Calu3 (cell line): ENCODE data around the gene PACSIN3. TPM values are rescaled to one million over a fixed set of nuclear protein-coding genes. Genes with fewer than 3 reads are reported as not detected.

ENCODE experiments used
- BruUV-seq: library from RNA; stranded (reverse); fragments of 400-500 nt; replicated peaks from 2 replicates; lab custom pipeline; 2021; lab: Mats Ljungman, UMichigan
- CTCF ChIA-PET: fragments of 300-600 bp; sonication (Branson Sonifier 250); formaldehyde crosslinking; loops from one replicate; lab custom pipeline; 2022; ENCODE audit warnings: antibody characterized with exemption; lab: Charles Lee
- DNase-seq: peaks from one replicate; pipeline ENCODE4 v3.0.0; 2022
- H3K27ac Mint-ChIP-seq: one replicate; pipeline ENCODE4 v1.8.0; 2022; ENCODE audit warnings: mixed read lengths; ENCODE audit not compliant: unreplicated experiment
- H3K27me3 Mint-ChIP-seq: one replicate; pipeline ENCODE4 v1.8.0; 2022; ENCODE audit warnings: mixed read lengths; ENCODE audit not compliant: unreplicated experiment
- H3K36me3 Mint-ChIP-seq: one replicate; pipeline ENCODE4 v1.8.0; 2022; ENCODE audit warnings: mild to moderate bottlenecking, moderate library complexity, mixed read lengths; ENCODE audit not compliant: insufficient read depth, unreplicated experiment
- H3K4me1 Mint-ChIP-seq: one replicate; pipeline ENCODE4 v1.8.0; 2022; ENCODE audit warnings: mild to moderate bottlenecking, low read depth, mixed read lengths; ENCODE audit not compliant: unreplicated experiment
- H3K4me3 Mint-ChIP-seq: one replicate; pipeline ENCODE4 v1.8.0; 2022; ENCODE audit warnings: mild to moderate bottlenecking, low read depth, moderate library complexity, mixed read lengths; ENCODE audit not compliant: unreplicated experiment
- H3K9me3 Mint-ChIP-seq: one replicate; pipeline ENCODE4 v1.8.0; 2022; ENCODE audit warnings: low read depth, mixed read lengths; ENCODE audit not compliant: unreplicated experiment
- intact Hi-C: fragments of 100-400 bp; cut with micrococcal nuclease; formaldehyde crosslinking; loops from one replicate; pipeline ENCODE4 v1.10.0; 2022; ENCODE audit not compliant: unreplicated experiment
- total RNA-seq: library from RNA; stranded (reverse); gene quantifications from 2 replicates; pipeline ENCODE4 v1.2.3, GENCODE V29; 2022
- TF ChIP-seq, protein P1 (sequence below): fragments of 200-600 bp; IDR thresholded peaks from one replicate; pipeline ENCODE4 v1.8.0; 2022; ENCODE audit warnings: antibody characterized with exemption; ENCODE audit not compliant: unreplicated experiment

Gene PACSIN3
- total RNA-seq, 1 experiment from 2014 or later, result 26.5 TPM

GRCh38 chr11:47161134-47161854 lies 24.9 kb downstream of the PACSIN3 start:
- BruUV-seq, result no TSS peak
- intact Hi-C loops, result loop anchor here (1.0 kb wide), 1 partner anchor 272 kb away; no protein-coding TSS in a partner anchor
- H3K36me3 Mint-ChIP-seq, result peaks cover 53% of the 10 kb centered on the region
- TF ChIP-seq, protein P1, sequence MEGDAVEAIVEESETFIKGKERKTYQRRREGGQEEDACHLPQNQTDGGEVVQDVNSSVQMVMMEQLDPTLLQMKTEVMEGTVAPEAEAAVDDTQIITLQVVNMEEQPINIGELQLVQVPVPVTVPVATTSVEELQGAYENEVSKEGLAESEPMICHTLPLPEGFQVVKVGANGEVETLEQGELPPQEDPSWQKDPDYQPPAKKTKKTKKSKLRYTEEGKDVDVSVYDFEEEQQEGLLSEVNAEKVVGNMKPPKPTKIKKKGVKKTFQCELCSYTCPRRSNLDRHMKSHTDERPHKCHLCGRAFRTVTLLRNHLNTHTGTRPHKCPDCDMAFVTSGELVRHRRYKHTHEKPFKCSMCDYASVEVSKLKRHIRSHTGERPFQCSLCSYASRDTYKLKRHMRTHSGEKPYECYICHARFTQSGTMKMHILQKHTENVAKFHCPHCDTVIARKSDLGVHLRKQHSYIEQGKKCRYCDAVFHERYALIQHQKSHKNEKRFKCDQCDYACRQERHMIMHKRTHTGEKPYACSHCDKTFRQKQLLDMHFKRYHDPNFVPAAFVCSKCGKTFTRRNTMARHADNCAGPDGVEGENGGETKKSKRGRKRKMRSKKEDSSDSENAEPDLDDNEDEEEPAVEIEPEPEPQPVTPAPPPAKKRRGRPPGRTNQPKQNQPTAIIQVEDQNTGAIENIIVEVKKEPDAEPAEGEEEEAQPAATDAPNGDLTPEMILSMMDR, result peak; percentile 79
- DNase-seq, result peak; percentile 73
- no peaks in the 10 kb centered on the region for H3K9me3 Mint-ChIP-seq
- H3K27me3 Mint-ChIP-seq, result no peaks in the 10 kb centered on the region
- no peaks in the 10 kb centered on the region for H3K4me1 Mint-ChIP-seq
- no peak overlapping the region for H3K4me3 Mint-ChIP-seq
- H3K27ac Mint-ChIP-seq, result peak overlapping the region; percentile 23
- CTCF ChIA-PET, result no interaction called here

DNA sequence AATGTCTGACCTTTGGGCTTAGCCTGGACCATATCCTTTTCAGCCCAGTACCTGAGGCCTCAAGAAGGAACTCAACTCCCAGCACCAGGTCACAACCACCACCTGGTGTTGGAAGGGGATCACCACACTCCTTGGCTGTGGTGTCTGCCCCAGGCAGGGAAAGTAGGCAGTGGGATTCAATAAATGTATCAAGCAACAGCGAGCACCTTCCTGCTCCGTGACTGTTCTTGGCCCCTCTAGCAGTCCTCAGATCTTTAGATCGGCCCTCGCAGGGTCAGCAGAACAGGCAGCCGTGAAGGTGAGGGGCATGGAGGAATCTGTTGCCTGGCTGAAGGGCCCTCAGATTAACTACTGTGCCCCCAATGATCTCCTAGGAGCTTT lies 25.5 kb downstream of the PACSIN3 start:
- CTCF ChIA-PET, result no interaction called here

GRCh38 chr11:47158242-47158641 lies 28.0 kb downstream of the PACSIN3 start:
- Mint-ChIP-seq H3K27me3 (no peaks in the 10 kb centered on the region), H3K36me3 (peaks cover 32% of the 10 kb centered on the region), H3K27ac (peak overlapping the region; percentile 3), H3K9me3 (no peaks in the 10 kb centered on the region), H3K4me1 (no peaks in the 10 kb centered on the region), H3K4me3 (no peak overlapping the region)
- intact Hi-C loops, result no loop called here
- no peak for DNase-seq
- TF ChIP-seq, protein P1, result no peak
- BruUV-seq, result no TSS peak
- CTCF ChIA-PET, result no interaction called here

More for the DNA sequence above, 25.5 kb downstream of the PACSIN3 start:
- intact Hi-C loops, result loop anchor here (1.0 kb wide), 1 partner anchor 271 kb away; no protein-coding TSS in a partner anchor
- H3K9me3 Mint-ChIP-seq, result no peaks in the 10 kb centered on the region
- no peak overlapping the region for H3K4me3 Mint-ChIP-seq
- no TSS peak for BruUV-seq
- no peaks in the 10 kb centered on the region for H3K4me1 Mint-ChIP-seq
- TF ChIP-seq, protein P1, result no peak
- peaks cover 47% of the 10 kb centered on the region for H3K36me3 Mint-ChIP-seq
- no peaks in the 10 kb centered on the region for H3K27me3 Mint-ChIP-seq
- no peak for DNase-seq
- H3K27ac Mint-ChIP-seq, result no peak overlapping the region

DNA sequence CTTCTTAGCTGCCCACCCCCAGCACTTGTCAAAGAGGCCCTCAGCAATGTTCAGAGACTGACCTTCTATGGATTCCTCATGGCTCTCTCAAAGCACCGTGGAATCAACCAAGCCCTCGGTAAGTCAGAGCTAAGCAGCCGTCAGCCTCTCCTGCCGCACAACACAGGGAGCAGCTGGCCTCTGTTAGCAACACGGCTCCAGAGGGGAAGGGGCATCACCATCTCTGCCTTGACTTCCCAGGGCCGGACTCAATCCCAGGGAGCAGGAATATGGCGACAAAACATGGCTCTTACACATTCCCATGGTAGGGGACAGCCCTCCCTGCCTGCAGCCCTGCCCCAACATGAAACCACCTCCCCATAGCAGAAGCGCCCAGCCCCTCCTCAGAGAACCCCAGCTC lies 28.4 kb downstream of the PACSIN3 start:
- no peaks in the 10 kb centered on the region for H3K9me3 Mint-ChIP-seq
- intact Hi-C loops, result no loop called here
- peaks cover 35% of the 10 kb centered on the region for H3K36me3 Mint-ChIP-seq
- H3K27ac Mint-ChIP-seq, result peak overlapping the region; percentile 3
- CTCF ChIA-PET, result no interaction called here
- no peak for DNase-seq
- BruUV-seq, result no TSS peak
- TF ChIP-seq, protein P1, result no peak
- no peaks in the 10 kb centered on the region for H3K4me1 Mint-ChIP-seq
- no peak overlapping the region for H3K4me3 Mint-ChIP-seq
- no peaks in the 10 kb centered on the region for H3K27me3 Mint-ChIP-seq
